IPS-20b (cell line): ENCODE results near the gene CCDC85C.

Experiments used
- H3K27ac ChIP-seq: one replicate; pipeline ENCODE4 v1.5.1; 2013; ENCODE audit warnings: low read length
- H3K27me3 ChIP-seq: 2 replicates; pipeline ENCODE4 v1.6.1; 2013; ENCODE audit warnings: mild to moderate bottlenecking, low read length, inconsistent platforms; ENCODE audit not compliant: insufficient read depth
- H3K36me3 ChIP-seq: 2 replicates; pipeline ENCODE4 v1.6.1; 2013; ENCODE audit warnings: low read depth, mild to moderate bottlenecking, inconsistent platforms, low read length, moderate library complexity; ENCODE audit not compliant: insufficient read depth
- H3K4me1 ChIP-seq: 2 replicates; pipeline ENCODE4 v1.6.1; 2013; ENCODE audit warnings: mild to moderate bottlenecking, control low read depth, inconsistent platforms, low read length, moderate library complexity; ENCODE audit not compliant: insufficient read depth
- H3K4me3 ChIP-seq: 2 replicates; pipeline ENCODE4 v1.5.1; 2013; ENCODE audit warnings: mild to moderate bottlenecking, low read length, inconsistent platforms
- H3K9ac ChIP-seq: 2 replicates; pipeline ENCODE4 v1.6.1; 2013; ENCODE audit warnings: low read depth, mild to moderate bottlenecking, inconsistent platforms, low read length, moderate library complexity
- H3K9me3 ChIP-seq: 2 replicates; pipeline ENCODE4 v1.6.1; 2013; ENCODE audit warnings: mild to moderate bottlenecking, low read depth, low read length, inconsistent platforms; ENCODE audit not compliant: insufficient read depth

The CCDC85C gene

DNA sequence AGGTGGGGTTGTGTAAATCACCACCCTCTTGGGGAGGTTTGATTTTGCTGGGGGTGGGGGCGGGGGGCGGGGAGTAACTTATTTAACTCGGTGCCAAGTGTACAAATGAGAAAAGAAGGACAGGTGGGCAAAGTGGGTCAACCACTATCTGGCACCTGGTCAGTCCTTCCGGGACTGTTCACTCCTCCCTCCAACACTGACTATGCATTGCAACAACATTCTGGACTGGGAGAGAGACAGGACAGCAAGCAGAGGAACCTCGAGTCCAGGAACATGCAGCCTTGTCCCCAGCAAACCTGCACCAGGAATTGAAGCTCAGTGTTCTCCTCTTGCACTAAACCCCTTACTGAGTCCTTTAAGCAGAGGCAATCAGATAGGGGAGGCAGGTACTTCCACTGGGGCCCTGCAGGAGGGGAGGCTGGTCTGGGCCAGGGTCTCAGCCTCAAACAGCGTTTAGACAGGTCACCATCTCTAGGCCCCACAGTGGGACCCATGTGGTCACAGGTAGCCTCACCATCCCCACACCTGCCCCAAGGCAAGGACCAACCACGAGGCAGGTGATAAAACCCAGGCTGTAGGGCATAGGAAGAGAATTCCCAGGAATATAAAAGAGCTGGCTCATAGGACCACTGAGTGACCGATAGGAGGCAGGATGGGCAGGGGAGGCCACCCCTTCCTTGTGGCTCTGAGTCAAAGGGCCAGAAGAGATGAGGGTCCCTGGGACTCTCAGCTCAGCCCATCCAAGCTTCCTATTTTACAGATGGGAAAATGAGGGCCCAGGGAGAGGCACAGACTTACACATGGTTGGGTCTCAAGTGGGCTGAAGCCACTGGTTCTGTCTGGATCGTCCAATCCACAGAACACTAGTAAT is 9.8 kb downstream of the CCDC85C start:
- no peaks in the 10 kb centered on the region for H3K9me3 ChIP-seq
- H3K4me1 ChIP-seq: no peaks in the 10 kb centered on the region; the same call in none of the 2 replicates
- H3K36me3 ChIP-seq: no peaks in the 10 kb centered on the region
- no peak overlapping the region for H3K4me3 ChIP-seq
- H3K9ac ChIP-seq: no peak overlapping the region
- H3K27ac ChIP-seq: no peak overlapping the region
- H3K27me3 ChIP-seq: no peaks in the 10 kb centered on the region

DNA sequence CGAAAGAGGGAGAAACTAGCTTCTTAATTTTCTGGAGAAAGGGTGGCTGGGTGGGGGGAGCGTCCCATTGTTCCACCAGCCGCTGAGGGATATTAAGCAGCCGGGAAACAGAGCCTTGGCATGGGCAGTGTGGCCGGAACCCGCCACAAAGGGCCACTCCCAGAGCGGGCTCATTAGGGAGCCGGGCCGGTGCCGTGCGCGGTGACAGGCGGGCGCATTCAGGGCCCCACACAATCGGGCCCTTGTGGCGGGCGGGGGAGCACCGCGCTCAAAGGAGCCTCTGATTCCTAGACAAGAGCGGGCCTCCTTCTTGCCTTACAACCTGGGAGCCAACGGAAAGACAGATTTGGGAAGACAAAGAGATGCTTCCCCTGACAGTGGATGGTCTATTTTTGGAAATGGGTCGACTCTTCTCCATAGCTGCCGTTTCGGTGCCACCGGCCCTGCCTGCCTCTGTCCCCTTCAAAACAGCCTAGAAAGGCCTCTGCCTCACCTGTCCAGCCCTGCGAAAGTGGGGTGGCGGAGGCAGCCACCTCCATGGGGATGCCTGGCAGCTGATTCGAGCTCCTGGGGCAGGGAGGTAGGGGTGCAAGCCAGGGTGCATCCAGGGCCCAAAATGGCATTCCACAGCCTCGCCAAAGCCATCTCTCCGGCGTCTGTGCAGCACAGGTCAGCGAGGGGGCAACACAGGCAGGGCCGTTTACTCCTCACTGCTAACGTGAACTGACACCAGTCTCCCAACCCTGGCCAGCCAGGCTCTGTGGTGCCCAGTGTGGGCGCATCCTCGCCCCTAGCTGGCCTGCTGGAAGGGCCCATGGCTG is 10.9 kb downstream of the CCDC85C start:
- no peak overlapping the region for H3K9ac ChIP-seq
- H3K27me3 ChIP-seq: no peaks in the 10 kb centered on the region
- no peaks in the 10 kb centered on the region for H3K36me3 ChIP-seq
- H3K4me3 ChIP-seq: no peak overlapping the region
- H3K4me1 ChIP-seq: no peaks in the 10 kb centered on the region; the same call in none of the 2 replicates
- no peaks in the 10 kb centered on the region for H3K9me3 ChIP-seq
- H3K27ac ChIP-seq: no peak overlapping the region

DNA sequence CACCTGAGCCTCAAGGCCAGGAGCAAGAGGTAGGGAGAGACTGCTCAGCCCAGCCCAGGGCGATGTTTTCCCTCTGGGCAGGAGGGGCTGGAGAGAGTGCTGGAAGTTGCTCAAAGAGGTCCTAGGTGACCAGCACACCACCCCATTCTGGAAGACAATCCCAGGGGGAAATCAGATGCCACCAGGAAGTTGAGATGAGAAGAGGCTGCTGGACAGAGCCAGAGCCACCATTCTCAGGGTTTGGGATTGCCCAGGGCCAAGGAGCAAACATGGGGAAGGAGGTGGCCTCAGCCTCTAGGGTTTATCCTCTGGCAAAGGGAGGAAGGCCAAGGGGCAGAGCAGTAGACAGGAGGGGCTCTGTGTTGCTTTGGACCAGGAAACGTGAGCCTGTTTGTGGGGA is 11.6 kb downstream of the CCDC85C start:
- Histone ChIP-seq H3K27me3 (no peaks in the 10 kb centered on the region), H3K36me3 (no peaks in the 10 kb centered on the region), H3K4me3 (no peak overlapping the region), H3K27ac (no peak overlapping the region), H3K9ac (no peak overlapping the region), H3K4me1 (no peaks in the 10 kb centered on the region; the same call in none of the 2 replicates), H3K9me3 (no peaks in the 10 kb centered on the region)

DNA sequence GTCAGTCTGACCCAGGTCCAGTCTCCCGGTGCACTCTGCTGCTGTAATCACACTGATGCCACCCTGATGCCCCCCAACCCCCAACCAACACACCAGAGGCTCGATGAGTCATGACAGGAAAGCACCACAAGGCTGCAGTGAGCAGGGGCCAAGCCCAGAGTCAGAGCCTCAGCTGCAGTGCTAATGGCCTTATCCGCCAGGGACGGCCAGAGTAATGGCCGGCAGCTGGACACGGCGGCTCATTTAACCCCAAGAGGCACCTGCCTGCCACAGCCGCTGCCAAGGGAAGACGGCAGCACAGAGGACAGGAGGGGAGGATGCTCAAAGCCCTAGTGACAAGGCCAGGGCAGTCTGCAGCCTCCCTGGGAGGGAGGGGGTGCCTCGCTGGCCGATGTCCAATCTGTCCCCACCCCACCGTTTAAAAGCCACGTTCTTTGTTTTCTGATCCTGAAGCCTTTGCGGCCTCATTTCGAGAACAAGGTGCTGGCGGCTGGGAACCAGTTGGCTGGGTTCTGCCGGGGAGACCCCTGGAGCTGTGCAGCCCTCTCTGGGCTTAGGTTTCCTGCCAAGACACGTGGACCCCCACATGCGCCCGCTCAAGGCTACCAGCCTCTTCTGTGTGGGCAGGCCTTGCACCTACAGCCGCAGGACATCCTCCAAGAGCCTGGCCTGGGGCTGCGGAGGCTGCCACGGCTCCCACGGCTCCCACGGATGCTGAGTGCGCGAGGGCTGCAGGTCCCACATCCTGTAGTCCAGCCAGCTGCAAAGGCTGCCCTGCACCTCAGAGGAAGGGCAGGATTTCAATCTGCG is 13.1 kb downstream of the CCDC85C start:
- Histone ChIP-seq H3K27me3 (no peaks in the 10 kb centered on the region), H3K36me3 (no peaks in the 10 kb centered on the region), H3K9ac (no peak overlapping the region), H3K4me1 (no peaks in the 10 kb centered on the region; the same call in none of the 2 replicates), H3K9me3 (no peaks in the 10 kb centered on the region), H3K27ac (no peak overlapping the region), H3K4me3 (no peak overlapping the region)

DNA sequence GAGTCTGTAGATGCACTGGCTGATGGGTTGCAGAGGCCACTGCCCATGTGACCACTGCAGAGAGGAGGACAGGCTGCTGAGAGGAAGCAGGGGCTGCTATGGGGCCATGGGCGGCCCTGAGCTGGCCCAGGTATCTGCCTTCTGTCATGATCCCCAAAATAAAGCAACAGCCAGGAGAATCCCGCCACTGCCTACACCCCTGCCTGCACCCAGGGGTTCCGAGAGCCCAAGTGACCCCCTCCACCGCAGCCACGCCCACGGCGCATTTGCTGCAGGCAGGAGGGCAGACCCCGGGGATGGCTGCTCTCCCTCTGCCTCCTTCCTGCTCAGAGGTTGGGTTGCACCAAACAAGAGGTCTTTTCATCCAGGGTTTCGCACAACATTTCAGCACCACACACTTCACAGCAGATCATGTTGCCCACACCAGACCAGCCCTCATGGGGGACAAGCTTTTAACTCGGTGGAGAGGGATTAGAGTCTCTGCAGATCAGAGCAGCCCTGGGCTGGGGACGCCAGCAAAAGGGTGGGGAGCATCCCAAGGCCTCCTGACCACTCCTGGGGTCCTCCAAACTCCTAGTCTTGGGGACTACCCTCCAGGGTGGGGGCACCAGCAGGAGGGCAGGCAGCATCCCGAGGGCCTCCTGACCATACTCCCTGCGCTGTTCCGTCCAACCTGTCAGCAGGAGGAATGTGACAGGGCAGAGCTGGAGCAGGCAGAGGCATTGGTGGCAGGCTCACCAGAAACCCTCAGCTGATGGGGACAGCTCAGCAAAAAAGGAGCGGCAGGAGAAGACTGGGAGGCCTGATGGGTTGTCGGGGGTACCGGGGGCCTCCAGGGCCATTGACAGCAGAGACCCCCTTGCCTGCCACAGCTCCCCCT is 14.1 kb downstream of the CCDC85C start:
- H3K36me3 ChIP-seq: no peaks in the 10 kb centered on the region
- H3K9me3 ChIP-seq: no peaks in the 10 kb centered on the region
- H3K27ac ChIP-seq: no peak overlapping the region
- no peaks in the 10 kb centered on the region for H3K27me3 ChIP-seq
- no peak overlapping the region for H3K4me3 ChIP-seq
- no peaks in the 10 kb centered on the region; the same call in none of the 2 replicates for H3K4me1 ChIP-seq
- H3K9ac ChIP-seq: no peak overlapping the region

DNA sequence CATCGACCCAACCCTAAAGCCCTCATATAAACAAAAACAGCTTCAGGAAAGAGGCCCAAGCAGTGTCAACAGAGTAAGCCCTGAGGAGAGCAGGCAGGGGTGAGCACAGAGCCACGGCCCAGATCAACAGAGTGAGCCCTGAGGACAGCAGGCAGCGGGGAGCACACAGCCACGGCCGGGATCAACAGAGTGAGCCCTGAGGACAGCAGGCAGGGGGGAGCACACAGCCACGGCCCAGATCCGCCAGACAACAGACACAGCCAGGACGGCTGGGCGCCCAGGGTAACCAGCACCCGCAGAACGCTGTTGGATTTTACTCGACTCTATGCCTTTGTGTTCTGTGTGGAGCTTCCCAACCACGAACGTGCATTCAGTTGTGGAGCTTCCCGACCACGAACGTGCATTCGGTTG is 15.0 kb downstream of the CCDC85C start:
- Histone ChIP-seq H3K27ac (no peak overlapping the region), H3K4me1 (no peaks in the 10 kb centered on the region; the same call in none of the 2 replicates), H3K9me3 (no peaks in the 10 kb centered on the region), H3K36me3 (no peaks in the 10 kb centered on the region), H3K27me3 (no peaks in the 10 kb centered on the region), H3K4me3 (no peak overlapping the region), H3K9ac (no peak overlapping the region)

DNA sequence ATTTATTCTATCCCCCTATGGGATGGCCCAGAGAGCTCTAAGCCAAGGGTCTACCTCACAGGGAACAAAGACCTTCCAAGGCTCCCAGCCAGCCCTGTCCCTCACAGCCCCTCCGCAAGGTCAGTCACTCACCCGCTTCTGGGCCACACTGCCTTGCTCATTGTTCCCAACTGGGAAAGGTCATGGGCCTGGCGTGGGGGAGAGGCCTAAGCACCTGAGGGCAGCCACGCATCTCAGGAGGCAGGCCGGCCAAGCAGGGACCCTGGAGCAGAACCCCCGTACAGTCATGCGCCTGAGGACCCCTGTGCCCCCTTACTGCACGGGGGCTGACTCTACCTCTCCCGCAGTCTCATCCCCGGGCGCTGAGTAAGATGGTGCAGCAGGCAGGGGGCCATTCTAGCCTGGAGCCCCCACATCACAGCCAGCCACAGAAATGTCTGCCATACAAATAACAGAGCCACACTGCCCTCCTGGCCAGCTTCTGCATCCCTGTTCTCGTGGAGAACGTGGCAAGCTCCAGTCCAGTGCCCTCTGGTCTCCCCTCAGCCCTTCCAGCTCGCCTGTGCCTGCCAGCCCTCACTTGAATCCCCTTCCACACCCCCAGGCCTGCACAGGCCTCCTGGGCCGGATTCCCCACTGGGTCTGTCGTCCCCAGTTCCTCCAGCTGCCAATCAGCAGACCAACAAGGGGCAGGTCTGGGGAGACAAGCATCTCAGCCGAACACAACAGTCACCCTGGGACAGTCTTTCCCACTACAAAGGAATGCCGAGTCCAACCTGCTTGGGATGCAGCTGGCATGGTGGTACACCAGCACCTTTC is 16.3 kb downstream of the CCDC85C start:
- no peaks in the 10 kb centered on the region for H3K27me3 ChIP-seq
- no peak overlapping the region for H3K4me3 ChIP-seq
- no peaks in the 10 kb centered on the region; the same call in none of the 2 replicates for H3K4me1 ChIP-seq
- no peak overlapping the region for H3K27ac ChIP-seq
- no peaks in the 10 kb centered on the region for H3K36me3 ChIP-seq
- H3K9ac ChIP-seq: no peak overlapping the region
- no peaks in the 10 kb centered on the region for H3K9me3 ChIP-seq

DNA sequence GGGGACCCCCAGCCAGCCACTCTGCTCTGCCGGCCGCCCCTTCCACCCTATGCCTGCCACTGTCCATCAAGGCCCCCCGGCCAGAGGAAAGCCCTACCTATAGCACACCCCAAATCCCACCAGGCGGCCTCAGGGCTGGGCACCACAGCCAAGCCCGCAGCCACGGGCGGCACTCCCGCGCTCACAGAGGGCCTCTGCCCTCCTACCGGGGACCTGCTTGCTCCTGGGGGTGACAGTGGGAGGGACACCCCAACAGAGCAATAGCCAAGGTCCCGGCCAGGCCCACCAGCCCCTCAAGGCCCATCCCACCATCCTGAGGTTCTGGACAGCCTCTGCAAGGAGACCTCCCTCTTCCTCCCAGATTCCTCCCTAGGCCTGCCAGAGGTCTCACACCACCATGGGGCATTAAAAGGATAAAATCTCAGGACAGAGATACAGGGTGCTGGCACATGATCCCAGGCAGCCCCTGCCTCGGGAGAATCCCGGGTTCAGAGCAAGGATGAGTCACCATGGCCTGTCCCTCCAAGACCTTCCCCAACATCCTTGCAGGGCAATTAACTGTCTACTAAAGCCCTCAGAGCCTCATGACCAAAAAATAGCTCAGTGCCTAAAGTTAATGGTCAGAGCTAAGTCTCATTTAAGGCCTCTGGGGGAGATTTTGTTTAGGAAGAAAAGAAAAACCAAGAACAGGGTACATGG is 17.1 kb downstream of the CCDC85C start:
- Histone ChIP-seq H3K9ac (no peak overlapping the region), H3K4me3 (no peak overlapping the region), H3K9me3 (no peaks in the 10 kb centered on the region), H3K27ac (no peak overlapping the region), H3K36me3 (no peaks in the 10 kb centered on the region), H3K27me3 (no peaks in the 10 kb centered on the region), H3K4me1 (no peaks in the 10 kb centered on the region; the same call in none of the 2 replicates)

DNA sequence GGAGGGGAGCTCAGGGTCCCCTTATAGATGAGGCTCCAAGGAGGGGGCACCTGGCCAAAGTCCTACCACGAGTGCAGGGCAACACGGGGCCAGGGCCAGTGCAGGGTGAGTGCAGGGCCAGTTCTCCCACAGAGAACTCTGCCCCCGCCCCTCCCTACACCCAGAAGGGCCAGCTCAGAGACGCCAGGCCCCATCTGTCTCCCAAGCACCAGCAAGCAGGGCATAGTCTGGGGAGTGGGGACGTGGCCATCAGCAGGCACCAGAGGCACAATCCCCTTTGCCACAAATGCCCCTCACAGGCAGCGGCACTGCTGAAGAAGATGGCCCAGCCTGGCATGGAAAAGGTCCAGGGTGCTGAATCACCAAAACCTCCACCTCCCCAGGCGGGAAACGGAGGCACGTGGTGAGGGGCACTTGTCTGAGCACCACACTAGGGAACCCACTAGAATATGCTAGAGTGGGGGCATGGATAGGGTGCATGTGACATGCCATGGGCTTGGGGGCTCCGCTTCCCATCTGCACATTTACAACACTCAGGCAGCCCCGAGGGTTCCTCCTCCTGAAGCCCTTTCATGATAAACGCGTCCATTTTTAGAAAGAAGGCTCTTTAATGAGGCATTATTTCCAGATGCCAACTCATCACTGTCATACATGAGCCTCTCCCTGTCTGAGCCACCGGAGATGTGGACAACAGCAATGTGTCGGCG is 17.8 kb downstream of the CCDC85C start:
- H3K27ac ChIP-seq: no peak overlapping the region
- H3K4me1 ChIP-seq: no peaks in the 10 kb centered on the region; the same call in none of the 2 replicates

More for the DNA sequence above, 17.8 kb downstream of the CCDC85C start:
- no peaks in the 10 kb centered on the region for H3K27me3 ChIP-seq
- H3K36me3 ChIP-seq: no peaks in the 10 kb centered on the region
- H3K4me3 ChIP-seq: no peak overlapping the region
- H3K9me3 ChIP-seq: no peaks in the 10 kb centered on the region
- H3K9ac ChIP-seq: no peak overlapping the region
